Transverse colon (tissue), 4 donors: ENCODE data around the gene DBX1.

ENCODE experiments used
- POLR2A ChIP-seq: fragments of 450-650 bp; IDR thresholded peaks from one replicate; pipeline ENCODE4 v1.6.1; 2016; ENCODE audit warnings: antibody characterized with exemption, mild to moderate bottlenecking, moderate library complexity
- POLR2AphosphoS5 ChIP-seq, 3 donors: sonication (generic); formaldehyde crosslinking; IDR thresholded peaks; one replicate each; pipeline ENCODE4 v1.6.1; 2016; ENCODE audit warnings: antibody characterized with exemption in 3 of 3
- TF ChIP-seq, protein P1 (sequence below), 5 experiments: fragments of 200-600 bp in 3 of 5; fragments of 450-650 bp in 2 of 5; sonication (generic) in 3 of 5; IDR thresholded peaks; 1 replicate in 2 of 5; 2 replicates in 3 of 5; pipeline ENCODE4 v1.5.1; 2016 to 2017; ENCODE audit warnings: antibody characterized with exemption in 5 of 5, inconsistent platforms in 3 of 5, mild to moderate bottlenecking in 2 of 5, moderate library complexity in 1 of 5

- TF ChIP-seq, protein P1, sequence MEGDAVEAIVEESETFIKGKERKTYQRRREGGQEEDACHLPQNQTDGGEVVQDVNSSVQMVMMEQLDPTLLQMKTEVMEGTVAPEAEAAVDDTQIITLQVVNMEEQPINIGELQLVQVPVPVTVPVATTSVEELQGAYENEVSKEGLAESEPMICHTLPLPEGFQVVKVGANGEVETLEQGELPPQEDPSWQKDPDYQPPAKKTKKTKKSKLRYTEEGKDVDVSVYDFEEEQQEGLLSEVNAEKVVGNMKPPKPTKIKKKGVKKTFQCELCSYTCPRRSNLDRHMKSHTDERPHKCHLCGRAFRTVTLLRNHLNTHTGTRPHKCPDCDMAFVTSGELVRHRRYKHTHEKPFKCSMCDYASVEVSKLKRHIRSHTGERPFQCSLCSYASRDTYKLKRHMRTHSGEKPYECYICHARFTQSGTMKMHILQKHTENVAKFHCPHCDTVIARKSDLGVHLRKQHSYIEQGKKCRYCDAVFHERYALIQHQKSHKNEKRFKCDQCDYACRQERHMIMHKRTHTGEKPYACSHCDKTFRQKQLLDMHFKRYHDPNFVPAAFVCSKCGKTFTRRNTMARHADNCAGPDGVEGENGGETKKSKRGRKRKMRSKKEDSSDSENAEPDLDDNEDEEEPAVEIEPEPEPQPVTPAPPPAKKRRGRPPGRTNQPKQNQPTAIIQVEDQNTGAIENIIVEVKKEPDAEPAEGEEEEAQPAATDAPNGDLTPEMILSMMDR (IDR thresholded peaks at IDR 0.05): no peak
- TF ChIP-seq POLR2A (no peak), POLR2AphosphoS5 (IDR thresholded peaks at IDR 0.05) (no peak)
Measured at GRCh38 chr11:20120134-20120925, 39.9 kb downstream of the DBX1 start.
